HepG2 (cell line): ENCODE data around the gene EYA4. TPM values are rescaled to one million over a fixed set of nuclear protein-coding genes. Genes with fewer than 3 reads are reported as not detected.

ENCODE experiments used
- ATAC-seq: fragments of 200-7000 bp; cut with Tn5 transposase; 3 replicates; pipeline ENCODE4 v1.9.1; 2020; ENCODE audit warnings: mild to moderate bottlenecking, moderate library complexity
- BruUV-seq: library from RNA; stranded (reverse); fragments of 400-500 nt; replicated peaks from 2 replicates; lab custom pipeline; 2021; lab: Mats Ljungman, UMichigan
- CTCF ChIA-PET: fragments of 300-600 bp; formaldehyde crosslinking; extraction: SDS; loops from one replicate; lab custom pipeline; 2021; ENCODE audit warnings: low total read pairs, inconsistent platforms, low intra/inter-chr PET ratio; lab: Yijun Ruan, JAX
- POLR2A ChIA-PET: fragments of 350-600 bp; sonication (Branson Sonifier 250); formaldehyde crosslinking; loops from one replicate; lab custom pipeline; 2020; ENCODE audit warnings: antibody characterized with exemption, inconsistent platforms; lab: Yijun Ruan, JAX
- DNase-seq: peaks from one replicate; pipeline ENCODE4 v3.0.0-alpha.2; 2015; ENCODE audit warnings: low spot score
- FAIRE-seq: peaks from 3 replicates; lab custom pipeline; 2011; peaks lifted over from hg19 to GRCh38; lab: Jason Lieb, UNC
- H2AFZ ChIP-seq: one replicate; pipeline ENCODE4 v1.6.1; 2011; ENCODE audit warnings: low read length, inconsistent platforms
- H3K27ac ChIP-seq: fragments of 300-600 bp; 3 replicates; pipeline ENCODE4 v1.8.0; 2011; ENCODE audit warnings: mixed run types, mild to moderate bottlenecking, mixed read lengths, low read length, inconsistent platforms; ENCODE audit not compliant: insufficient read depth; ENCODE audit errors: extremely low read length
- H3K27me3 ChIP-seq, 2 experiments: fragments of 200-600 bp in 1 of 2; 2 replicates in 1 of 2; 3 replicates in 1 of 2; pipeline versions ENCODE4 v1.6.0 to v1.8.0; 2011; ENCODE audit warnings: low read length in 2 of 2, mild to moderate bottlenecking in 2 of 2, moderate library complexity in 2 of 2, inconsistent platforms in 1 of 2; ENCODE audit not compliant: insufficient read depth in 2 of 2, control insufficient read depth in 1 of 2
- H3K36me3 ChIP-seq, 2 experiments: fragments of 200-600 bp in 1 of 2; replicated peaks in 1 of 2; 2 replicates in 1 of 2; 3 replicates in 1 of 2; pipeline versions ENCODE4 v1.5.1 to v1.8.0; 2011; ENCODE audit warnings: low read length in 2 of 2, inconsistent platforms in 1 of 2; ENCODE audit not compliant: insufficient read depth in 2 of 2, control insufficient read depth in 1 of 2
- H3K4me1 ChIP-seq: 2 replicates; pipeline ENCODE4 v1.5.1; 2012; ENCODE audit warnings: low read length, inconsistent platforms; ENCODE audit not compliant: insufficient read depth
- H3K4me2 ChIP-seq: 2 replicates; pipeline ENCODE4 v1.6.0; 2011; ENCODE audit warnings: low read depth, low read length, inconsistent platforms
- H3K4me3 ChIP-seq, 3 experiments: fragments of 200-600 bp in 1 of 3; sonication (generic), shearing (Covaris generic) in 1 of 3; replicated peaks in 1 of 3; 2 replicates each; pipeline ENCODE4 v1.5.1; 2011 to 2016; ENCODE audit warnings: low read length in 3 of 3, inconsistent platforms in 2 of 3, low read depth in 2 of 3, mild to moderate bottlenecking in 2 of 3, control low read depth in 1 of 3, mixed read lengths in 1 of 3; ENCODE audit not compliant: insufficient read depth in 1 of 3
- H3K79me2 ChIP-seq: one replicate; pipeline ENCODE4 v1.6.1; 2011; ENCODE audit warnings: low read length, inconsistent platforms; ENCODE audit not compliant: insufficient read depth
- H3K9ac ChIP-seq: 2 replicates; pipeline ENCODE4 v1.6.0; 2011; ENCODE audit warnings: mild to moderate bottlenecking, low read depth, low read length, inconsistent platforms; ENCODE audit not compliant: insufficient read depth
- H3K9me3 ChIP-seq: 2 replicates; pipeline ENCODE4 v1.5.1; 2012; ENCODE audit warnings: mild to moderate bottlenecking, low read length
- H4K20me1 ChIP-seq: 2 replicates; pipeline ENCODE4 v1.6.0; 2011; ENCODE audit warnings: inconsistent platforms, mild to moderate bottlenecking, low read length, moderate library complexity; ENCODE audit not compliant: insufficient read depth
- ATF7-NPFF ChIP-seq: sonication (generic); formaldehyde crosslinking; IDR thresholded peaks from 2 replicates; pipeline ENCODE4 v1.8.1; 2023; ENCODE audit warnings: mild to moderate bottlenecking, low read depth, missing genetic modification reagents, moderate library complexity
- FOXK1 ChIP-seq: sonication (generic); formaldehyde crosslinking; IDR thresholded peaks from 2 replicates; pipeline ENCODE4 v1.4.0; 2020; ENCODE audit warnings: low read depth, missing genetic modification reagents, borderline replicate concordance
- GTF3A ChIP-seq: sonication (generic); formaldehyde crosslinking; conservative IDR thresholded peaks from 2 replicates; pipeline ENCODE4 v1.4.0; 2020; ENCODE audit warnings: mild to moderate bottlenecking, missing genetic modification reagents
- KDM5B ChIP-seq: sonication (generic); formaldehyde crosslinking; IDR thresholded peaks from 2 replicates; pipeline ENCODE4 v1.4.0; 2020; ENCODE audit warnings: missing genetic modification reagents, mild to moderate bottlenecking, borderline replicate concordance
- MTF2 ChIP-seq: sonication (generic); formaldehyde crosslinking; IDR thresholded peaks from 2 replicates; pipeline ENCODE4 v1.5.0; 2020; ENCODE audit warnings: missing genetic modification reagents, borderline replicate concordance
- NFE2 ChIP-seq: sonication (generic); formaldehyde crosslinking; IDR thresholded peaks from 2 replicates; pipeline ENCODE4 v1.4.0; 2020; ENCODE audit warnings: missing genetic modification reagents
- SIX1 ChIP-seq: sonication (generic); formaldehyde crosslinking; IDR thresholded peaks from 2 replicates; pipeline ENCODE4 v1.4.0; 2020; ENCODE audit warnings: missing genetic modification reagents, borderline replicate concordance
- SP1 ChIP-seq, 2 experiments: fragments of 450-650 bp in 1 of 2; sonication (generic) in 1 of 2; formaldehyde crosslinking in 1 of 2; IDR thresholded peaks; 2 replicates each; pipeline versions ENCODE4 v1.4.0 to v1.6.1; 2016 to 2020; ENCODE audit warnings: missing genetic modification reagents in 1 of 2
- ZNF331 ChIP-seq: sonication (generic); formaldehyde crosslinking; IDR thresholded peaks from 2 replicates; pipeline ENCODE4 v1.4.0; 2020; ENCODE audit warnings: missing genetic modification reagents
- ZNF430 ChIP-seq: sonication (generic); formaldehyde crosslinking; IDR thresholded peaks from 2 replicates; pipeline ENCODE4 v1.9.0; 2021; ENCODE audit warnings: mild to moderate bottlenecking, missing genetic modification reagents
- ZNF83 ChIP-seq: sonication (generic); formaldehyde crosslinking; IDR thresholded peaks from 2 replicates; pipeline ENCODE4 v1.4.0; 2020; ENCODE audit warnings: missing genetic modification reagents, mild to moderate bottlenecking, borderline replicate concordance
- WGBS: methylation state at CpG from one replicate; pipeline ENCODE4 v1.1.6; 2017; ENCODE audit warnings: low lambda C conversion rate; 5-methylcytosine and 5-hydroxymethylcytosine counted together
- in situ Hi-C: cut with HindIII; loops from 2 replicates; pipeline ENCODE4 v1.10.0; 2017; ENCODE audit warnings: low pct_unique_long_range_greater_than_20kb; ENCODE audit not compliant: extremely low pct_ligation_motif_present
- intact Hi-C: fragments of 100-400 bp; cut with micrococcal nuclease; formaldehyde crosslinking; loops from one replicate; pipeline ENCODE4 v1.10.0; 2022; ENCODE audit not compliant: unreplicated experiment
- polyA plus RNA-seq, 8 experiments: library from polyadenylated mRNA; depleted of rRNA in 3 of 8; stranded (reverse) in 7 of 8; unstranded in 1 of 8; fragments of >200 nt; fragmentation: Illumina TruSeq in 4 of 8; extraction: Trizol in 4 of 8; gene quantifications; 2 replicates each; pipeline versions ENCODE4 v1.2.1 to v1.2.3, GENCODE V29; 2011 to 2016; ENCODE audit warnings: low read depth in 4 of 8, missing spikeins in 1 of 8, mixed read lengths in 1 of 8; ENCODE audit not compliant: insufficient read depth in 1 of 8
- total RNA-seq, 5 experiments: library from RNA; depleted of rRNA; stranded (reverse); fragments of >200 nt; fragmentation: Illumina TruSeq; extraction: Trizol; gene quantifications; 2 replicates each; pipeline ENCODE4 v1.2.3, GENCODE V29; 2016; ENCODE audit warnings: low read depth in 1 of 5
- TF ChIP-seq, protein P1 (sequence below): sonication (generic); formaldehyde crosslinking; conservative IDR thresholded peaks from 2 replicates; pipeline ENCODE4 v1.5.0; 2020; ENCODE audit warnings: missing genetic modification reagents
- TF ChIP-seq, protein P2 (sequence below): sonication (generic); formaldehyde crosslinking; IDR thresholded peaks from 2 replicates; pipeline ENCODE4 v1.4.0; 2020; ENCODE audit warnings: low read depth, mild to moderate bottlenecking, missing genetic modification reagents
- TF ChIP-seq, protein P3 (sequence below): IDR thresholded peaks from 2 replicates; pipeline ENCODE4 v1.6.1; 2016; ENCODE audit warnings: missing genetic modification reagents, missing compliant biosample characterization
- TF ChIP-seq, protein P4 (sequence below): sonication (generic); formaldehyde crosslinking; IDR thresholded peaks from 2 replicates; pipeline ENCODE4 v1.8.0; 2022; ENCODE audit warnings: mild to moderate bottlenecking, missing genetic modification reagents; ENCODE audit not compliant: insufficient replicate concordance

EYA4 gene
- total and polyA plus RNA-seq, 2 of the 13 experiments (the other 11 are each of a cell fraction or from before 2014, with no cell fraction given) = not detected

DNA sequence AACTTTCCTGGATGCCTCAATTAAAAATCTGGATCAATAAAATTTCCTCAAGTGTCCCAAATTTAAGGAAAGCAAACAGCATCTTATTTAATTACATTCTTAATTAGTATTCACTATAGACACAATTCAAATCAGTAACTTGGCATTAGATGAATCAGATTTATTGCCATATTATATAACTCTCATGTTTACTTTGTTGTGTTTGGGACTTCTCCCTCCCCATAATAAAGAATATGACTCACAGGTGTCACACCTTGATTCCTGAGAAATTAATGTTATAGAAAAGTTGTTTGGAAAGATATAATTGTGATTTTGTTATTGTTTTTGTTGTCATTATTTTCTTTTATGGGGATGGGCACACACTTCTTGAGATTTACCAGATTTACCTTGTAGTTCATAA, 18.4 kb downstream of the EYA4 start (continued):
- no peak for TF ChIP-seq FOXK1
- TF ChIP-seq, protein P1, sequence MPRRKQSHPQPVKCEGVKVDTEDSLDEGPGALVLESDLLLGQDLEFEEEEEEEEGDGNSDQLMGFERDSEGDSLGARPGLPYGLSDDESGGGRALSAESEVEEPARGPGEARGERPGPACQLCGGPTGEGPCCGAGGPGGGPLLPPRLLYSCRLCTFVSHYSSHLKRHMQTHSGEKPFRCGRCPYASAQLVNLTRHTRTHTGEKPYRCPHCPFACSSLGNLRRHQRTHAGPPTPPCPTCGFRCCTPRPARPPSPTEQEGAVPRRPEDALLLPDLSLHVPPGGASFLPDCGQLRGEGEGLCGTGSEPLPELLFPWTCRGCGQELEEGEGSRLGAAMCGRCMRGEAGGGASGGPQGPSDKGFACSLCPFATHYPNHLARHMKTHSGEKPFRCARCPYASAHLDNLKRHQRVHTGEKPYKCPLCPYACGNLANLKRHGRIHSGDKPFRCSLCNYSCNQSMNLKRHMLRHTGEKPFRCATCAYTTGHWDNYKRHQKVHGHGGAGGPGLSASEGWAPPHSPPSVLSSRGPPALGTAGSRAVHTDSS (CRISPR knock-in tag) = no peak
- TF ChIP-seq SIX1 (CRISPR knock-in tag) = no peak
- TF ChIP-seq, protein P2, sequence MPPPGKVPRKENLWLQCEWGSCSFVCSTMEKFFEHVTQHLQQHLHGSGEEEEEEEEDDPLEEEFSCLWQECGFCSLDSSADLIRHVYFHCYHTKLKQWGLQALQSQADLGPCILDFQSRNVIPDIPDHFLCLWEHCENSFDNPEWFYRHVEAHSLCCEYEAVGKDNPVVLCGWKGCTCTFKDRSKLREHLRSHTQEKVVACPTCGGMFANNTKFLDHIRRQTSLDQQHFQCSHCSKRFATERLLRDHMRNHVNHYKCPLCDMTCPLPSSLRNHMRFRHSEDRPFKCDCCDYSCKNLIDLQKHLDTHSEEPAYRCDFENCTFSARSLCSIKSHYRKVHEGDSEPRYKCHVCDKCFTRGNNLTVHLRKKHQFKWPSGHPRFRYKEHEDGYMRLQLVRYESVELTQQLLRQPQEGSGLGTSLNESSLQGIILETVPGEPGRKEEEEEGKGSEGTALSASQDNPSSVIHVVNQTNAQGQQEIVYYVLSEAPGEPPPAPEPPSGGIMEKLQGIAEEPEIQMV (CRISPR knock-in tag) = no peak
- TF ChIP-seq, protein P3, sequence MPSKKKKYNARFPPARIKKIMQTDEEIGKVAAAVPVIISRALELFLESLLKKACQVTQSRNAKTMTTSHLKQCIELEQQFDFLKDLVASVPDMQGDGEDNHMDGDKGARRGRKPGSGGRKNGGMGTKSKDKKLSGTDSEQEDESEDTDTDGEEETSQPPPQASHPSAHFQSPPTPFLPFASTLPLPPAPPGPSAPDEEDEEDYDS (CRISPR knock-in tag) = no peak
- TF ChIP-seq SP1 (IDR thresholded peaks at IDR 0.05) = no peak
- no peak for TF ChIP-seq SP1 (CRISPR knock-in tag; IDR thresholded peaks at IDR 0.05)
- no peak for TF ChIP-seq ZNF331
- TF ChIP-seq GTF3A (CRISPR knock-in tag) = no peak

DNA sequence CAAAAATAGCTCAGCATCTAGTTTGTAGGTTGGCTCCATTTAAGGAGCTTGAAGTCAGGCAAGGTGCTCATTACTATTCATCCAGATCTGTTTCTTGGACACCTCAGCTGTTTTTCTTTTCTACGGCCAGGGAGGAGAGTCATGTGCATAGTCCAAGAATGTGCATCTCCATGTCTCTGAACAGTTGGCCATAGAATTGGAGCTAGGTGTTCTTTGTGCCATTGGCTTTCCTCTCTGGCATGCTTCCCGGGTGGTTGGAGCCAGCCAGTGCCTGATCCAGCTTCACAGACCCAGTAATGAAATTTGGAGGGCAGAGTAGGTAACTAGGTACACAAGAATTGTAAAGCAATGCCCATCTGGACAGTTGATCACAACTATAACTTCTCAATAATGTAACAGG, 21.6 kb downstream of the EYA4 start:
- H3K9ac ChIP-seq = no peak overlapping the region
- DNase-seq (no peak), ATAC-seq (no peak)
- H3K4me2 ChIP-seq = no peak overlapping the region
- H4K20me1 ChIP-seq = no peaks in the 10 kb centered on the region
- intact Hi-C loops = no loop called here
- H3K79me2 ChIP-seq = no peaks in the 10 kb centered on the region
- in situ Hi-C loops = no loop called here
- CTCF ChIA-PET = no interaction called here
- no peak for TF ChIP-seq MTF2 (CRISPR knock-in tag)
- TF ChIP-seq ZNF430 (CRISPR knock-in tag) = no peak
- no peak for TF ChIP-seq NFE2 (CRISPR knock-in tag)
- TF ChIP-seq, protein P4, sequence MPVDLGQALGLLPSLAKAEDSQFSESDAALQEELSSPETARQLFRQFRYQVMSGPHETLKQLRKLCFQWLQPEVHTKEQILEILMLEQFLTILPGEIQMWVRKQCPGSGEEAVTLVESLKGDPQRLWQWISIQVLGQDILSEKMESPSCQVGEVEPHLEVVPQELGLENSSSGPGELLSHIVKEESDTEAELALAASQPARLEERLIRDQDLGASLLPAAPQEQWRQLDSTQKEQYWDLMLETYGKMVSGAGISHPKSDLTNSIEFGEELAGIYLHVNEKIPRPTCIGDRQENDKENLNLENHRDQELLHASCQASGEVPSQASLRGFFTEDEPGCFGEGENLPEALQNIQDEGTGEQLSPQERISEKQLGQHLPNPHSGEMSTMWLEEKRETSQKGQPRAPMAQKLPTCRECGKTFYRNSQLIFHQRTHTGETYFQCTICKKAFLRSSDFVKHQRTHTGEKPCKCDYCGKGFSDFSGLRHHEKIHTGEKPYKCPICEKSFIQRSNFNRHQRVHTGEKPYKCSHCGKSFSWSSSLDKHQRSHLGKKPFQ (CRISPR knock-in tag) = no peak
- TF ChIP-seq KDM5B = no peak
- no peak for TF ChIP-seq ATF7-NPFF
- TF ChIP-seq ZNF83 (CRISPR knock-in tag) = no peak
- TF ChIP-seq, all 625 proteins: peak for 0
- H3K27ac ChIP-seq = no peak overlapping the region
- no peak for FAIRE-seq
- H3K9me3 ChIP-seq = no peaks in the 10 kb centered on the region
- H3K36me3 ChIP-seq = no peaks in the 10 kb centered on the region
- H3K4me1 ChIP-seq = no peaks in the 10 kb centered on the region
- no peak overlapping the region for H2AFZ ChIP-seq
- no TSS peak for BruUV-seq
- no peak overlapping the region for H3K4me3 ChIP-seq
- POLR2A ChIA-PET = no interaction called here
- WGBS = 4% methylated on average over 2 of the region's 2 CpGs
- H3K27me3 ChIP-seq = no peaks in the 10 kb centered on the region
